Measurements from ENCODE around the gene MSTN. TPM values are rescaled to one million over a fixed set of nuclear protein-coding genes. Genes with fewer than 3 reads are reported as not detected.
A peak's percentile ranks its signal among the peaks of the same experiment; 100 is the strongest.
"Not testable (repeated sequence)": the region's sequence is repeated elsewhere in the genome, so short reads cannot be mapped to it uniquely, and the experiment has no call there.

The MSTN gene
- total and polyA plus RNA-seq, 4 experiments from 2014 or later = not detected

DNA sequence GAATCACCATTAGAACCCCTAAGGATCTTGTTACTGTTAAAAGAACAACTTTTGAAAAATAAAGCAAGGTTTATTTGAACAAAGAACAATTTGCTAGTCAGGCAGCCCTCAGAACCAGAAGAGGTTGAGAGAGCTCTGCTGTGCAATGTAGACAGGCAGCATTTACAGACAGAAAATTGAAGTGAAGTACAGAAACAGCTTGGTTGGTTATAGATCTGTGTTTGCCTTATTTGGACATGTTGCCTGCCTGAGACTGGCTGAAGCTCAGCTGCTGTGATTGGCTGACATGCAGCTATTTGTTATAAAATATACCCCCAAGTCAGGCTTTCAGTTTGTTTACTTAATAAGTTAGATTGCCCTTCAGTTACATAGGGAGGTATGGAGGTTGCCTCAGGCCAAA is 12.5 kb downstream of the MSTN start:
- no peaks in the 10 kb centered on the region for H3K9me3 ChIP-seq (ENCODE audit: control insufficient read depth in 1 of 2, low read length in 2 of 2)
- Mint-ChIP-seq H3K27ac (no peak overlapping the region), H3K36me3 (no peaks in the 10 kb centered on the region), H3K4me1 (no peaks in the 10 kb centered on the region), H3K9me3 (no peaks in the 10 kb centered on the region), H3K27me3 (peaks cover 2 to 8% of the 10 kb centered on the region in 2 donors), H3K4me3 (no peak overlapping the region)
- no peaks in the 10 kb centered on the region for H3K27me3 ChIP-seq (ENCODE audit: insufficient read depth, low read length)
- H3K36me3 ChIP-seq (ENCODE audit: insufficient read depth, low read length) = no peaks in the 10 kb centered on the region
- ChIA-PET POLR2A (ENCODE audit: partially characterized antibody) (no interaction called here), CTCF (ENCODE audit: partially characterized antibody) (no interaction called here)
- no peak overlapping the region for H3K27ac ChIP-seq (ENCODE audit: low read depth, low read length)
- H3K4me3 ChIP-seq (ENCODE audit: low read length in 2 of 2) = no peak overlapping the region
- intact Hi-C loops (cut with micrococcal nuclease) = no loop called here
- H3K4me1 ChIP-seq (ENCODE audit: insufficient read depth, low read length) = no peaks in the 10 kb centered on the region
- DNase-seq = no peak

DNA sequence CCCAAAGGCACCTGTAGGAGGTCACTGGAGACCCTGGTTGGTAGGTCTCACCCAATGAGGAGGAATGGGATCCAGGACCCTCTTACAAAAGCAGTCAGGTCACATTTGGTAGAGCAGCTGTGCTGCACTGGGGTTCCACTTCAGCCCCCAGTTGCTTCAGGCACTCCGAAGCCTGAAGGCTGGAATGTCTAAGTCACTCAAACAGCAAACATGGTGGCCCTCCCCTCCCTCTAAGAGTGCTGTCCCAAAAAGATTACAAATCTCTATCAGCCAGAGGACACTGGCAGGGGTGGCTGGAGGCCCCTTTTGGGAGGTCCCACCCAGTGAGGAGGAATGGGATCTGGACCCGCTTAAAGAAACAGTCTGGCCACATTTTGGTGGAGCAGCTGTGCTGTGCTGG is 17.7 kb downstream of the MSTN start:
- H3K4me1 Mint-ChIP-seq = no peaks in the 10 kb centered on the region
- peaks cover 0 to 2% (median 0%) of the 10 kb centered on the region in 8 donors for H3K9me3 Mint-ChIP-seq
- Histone ChIP-seq H3K27me3 (ENCODE audit: insufficient read depth, low read length) (no peaks in the 10 kb centered on the region), H3K4me3 (ENCODE audit: low read length in 2 of 2) (no peak overlapping the region), H3K36me3 (ENCODE audit: insufficient read depth, low read length) (no peaks in the 10 kb centered on the region), H3K4me1 (ENCODE audit: insufficient read depth, low read length) (no peaks in the 10 kb centered on the region), H3K27ac (ENCODE audit: low read depth, low read length) (no peak overlapping the region), H3K9me3 (ENCODE audit: control insufficient read depth in 1 of 2, low read length in 2 of 2) (no peaks in the 10 kb centered on the region)
- intact Hi-C loops (cut with micrococcal nuclease) = no loop called here
- H3K27ac Mint-ChIP-seq = no peak overlapping the region
- H3K36me3 Mint-ChIP-seq = no peaks in the 10 kb centered on the region
- CTCF ChIA-PET (ENCODE audit: partially characterized antibody) = no interaction called here
- H3K4me3 Mint-ChIP-seq = no peak overlapping the region
- DNase-seq = no peak
- POLR2A ChIA-PET (ENCODE audit: partially characterized antibody) = no interaction called here
- peaks cover 9 to 19% of the 10 kb centered on the region in 2 donors for H3K27me3 Mint-ChIP-seq

DNA sequence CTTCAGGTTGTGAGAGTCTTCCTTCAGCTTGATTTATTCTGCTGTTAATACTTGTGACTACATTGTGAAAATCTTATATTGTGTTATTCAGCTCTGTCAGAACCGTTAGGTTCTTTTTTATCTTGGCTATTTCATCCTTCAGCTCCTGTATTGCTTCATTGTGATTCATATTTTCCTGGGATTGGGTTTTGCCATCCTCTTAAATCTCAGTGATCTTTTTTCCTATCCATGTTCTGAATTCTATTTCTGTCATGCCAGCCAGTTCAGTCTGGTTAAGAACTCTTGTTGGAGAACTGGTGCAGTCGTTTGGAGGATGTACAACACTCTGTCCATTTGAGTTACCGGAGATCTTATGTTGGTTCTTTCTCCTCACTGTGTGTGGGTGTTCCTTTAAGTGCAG is 19.1 kb downstream of the MSTN start:
- POLR2A ChIA-PET (ENCODE audit: partially characterized antibody) = no interaction called here
- no peaks in the 10 kb centered on the region for H3K4me1 ChIP-seq (ENCODE audit: insufficient read depth, low read length)
- Mint-ChIP-seq H3K9me3 (peaks cover 0 to 4% (median 0%) of the 10 kb centered on the region in 8 donors), H3K4me3 (no peak overlapping the region), H3K36me3 (no peaks in the 10 kb centered on the region), H3K4me1 (no peaks in the 10 kb centered on the region), H3K27me3 (peaks cover 9 to 22% of the 10 kb centered on the region in 2 donors), H3K27ac (no peak overlapping the region)
- no peak overlapping the region for H3K27ac ChIP-seq (ENCODE audit: low read depth, low read length)
- H3K27me3 ChIP-seq (ENCODE audit: insufficient read depth, low read length) = no peaks in the 10 kb centered on the region
- CTCF ChIA-PET (ENCODE audit: partially characterized antibody) = interaction anchor here (1.1 kb wide), 1 partner anchor 20 kb away, joined by 4 read pairs; no protein-coding TSS in a partner anchor
- H3K36me3 ChIP-seq (ENCODE audit: insufficient read depth, low read length) = no peaks in the 10 kb centered on the region
- no peak overlapping the region for H3K4me3 ChIP-seq (ENCODE audit: low read length in 2 of 2)
- intact Hi-C loops (cut with micrococcal nuclease) = no loop called here
- no peaks in the 10 kb centered on the region for H3K9me3 ChIP-seq (ENCODE audit: control insufficient read depth in 1 of 2, low read length in 2 of 2)
- no peak for DNase-seq

DNA sequence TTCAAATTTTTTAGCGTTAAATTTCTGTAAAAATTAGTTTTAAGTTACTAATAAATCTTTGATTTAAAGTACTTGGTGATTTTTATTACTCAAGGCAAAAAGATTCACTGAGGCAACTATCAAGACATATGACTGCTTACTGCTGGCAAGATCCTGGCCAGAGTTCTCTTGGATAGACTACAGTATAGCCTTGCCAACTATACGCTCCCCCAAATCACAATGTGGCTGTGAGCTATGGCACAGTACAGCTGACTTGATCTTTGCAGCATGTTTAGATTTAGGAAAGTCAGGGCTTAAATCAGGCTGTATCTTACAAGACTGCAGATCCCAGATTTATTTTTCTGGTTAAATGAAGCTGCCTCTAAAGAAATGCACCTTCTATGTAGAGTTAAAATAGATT is 26.5 kb downstream of the MSTN start:
- CTCF ChIA-PET (ENCODE audit: partially characterized antibody) = interaction anchor here (1.3 kb wide), 1 partner anchor 10 kb away, joined by 4 read pairs; no protein-coding TSS in a partner anchor

DNA sequence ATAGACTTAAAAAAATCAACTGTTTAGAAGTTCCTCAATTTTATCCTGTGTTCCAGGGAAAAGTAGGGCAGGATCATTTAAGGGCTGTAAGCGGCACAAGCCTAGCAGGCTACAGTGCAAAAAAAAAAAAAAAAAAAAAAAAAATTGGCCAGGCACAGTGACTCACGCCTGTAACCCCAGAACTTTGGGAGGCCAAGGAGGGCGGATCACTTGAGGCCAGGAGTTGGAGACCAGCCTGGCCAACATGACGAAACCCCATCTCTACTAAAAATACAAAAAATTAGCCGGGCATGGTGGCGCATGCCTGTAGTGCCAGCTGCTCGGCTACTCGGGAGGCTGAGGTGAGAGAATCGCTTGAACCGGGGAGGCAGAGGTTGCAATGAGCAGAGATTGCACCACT is 28.1 kb downstream of the MSTN start:
- H3K36me3 ChIP-seq (ENCODE audit: insufficient read depth, low read length); H3K36me3 Mint-ChIP-seq; H3K27ac ChIP-seq (ENCODE audit: low read depth, low read length); H3K27me3 Mint-ChIP-seq; H3K4me3 ChIP-seq (ENCODE audit: low read length in 2 of 2); H3K9me3 Mint-ChIP-seq; H3K27ac Mint-ChIP-seq; CTCF ChIA-PET (ENCODE audit: partially characterized antibody); intact Hi-C loops (cut with micrococcal nuclease); H3K4me3 Mint-ChIP-seq; H3K27me3 ChIP-seq (ENCODE audit: insufficient read depth, low read length); H3K4me1 Mint-ChIP-seq; H3K9me3 ChIP-seq (ENCODE audit: control insufficient read depth in 1 of 2, low read length in 2 of 2); DNase-seq; H3K4me1 ChIP-seq (ENCODE audit: insufficient read depth, low read length); POLR2A ChIA-PET (ENCODE audit: partially characterized antibody): not testable (repeated sequence)

More for the DNA sequence above, 26.5 kb downstream of the MSTN start:
- H3K4me1 ChIP-seq (ENCODE audit: insufficient read depth, low read length) = no peaks in the 10 kb centered on the region
- H3K27me3 Mint-ChIP-seq = peaks cover 2 to 6% of the 10 kb centered on the region in 2 donors
- H3K27ac ChIP-seq (ENCODE audit: low read depth, low read length) = no peak overlapping the region
- no peak for DNase-seq
- no peaks in the 10 kb centered on the region for H3K36me3 Mint-ChIP-seq
- H3K27me3 ChIP-seq (ENCODE audit: insufficient read depth, low read length) = no peaks in the 10 kb centered on the region
- intact Hi-C loops (cut with micrococcal nuclease) = no loop called here
- POLR2A ChIA-PET (ENCODE audit: partially characterized antibody) = no interaction called here
- H3K9me3 ChIP-seq (ENCODE audit: control insufficient read depth in 1 of 2, low read length in 2 of 2) = no peaks in the 10 kb centered on the region
- no peak overlapping the region for H3K27ac Mint-ChIP-seq
- H3K9me3 Mint-ChIP-seq = peaks cover 0 to 3% (median 0%) of the 10 kb centered on the region in 8 donors
- no peaks in the 10 kb centered on the region for H3K4me1 Mint-ChIP-seq
- H3K4me3 Mint-ChIP-seq = no peak overlapping the region
- no peaks in the 10 kb centered on the region for H3K36me3 ChIP-seq (ENCODE audit: insufficient read depth, low read length)
- H3K4me3 ChIP-seq (ENCODE audit: low read length in 2 of 2) = no peak overlapping the region

GRCh38 chr2:190031969-190032618 is 30.4 kb downstream of the MSTN start:
- Mint-ChIP-seq H3K9me3 (no peaks in the 10 kb centered on the region), H3K27ac (no peak overlapping the region), H3K4me3 (no peak overlapping the region), H3K27me3 (peaks cover 4 to 9% of the 10 kb centered on the region in 2 donors), H3K4me1 (no peaks in the 10 kb centered on the region), H3K36me3 (no peaks in the 10 kb centered on the region)
- ChIA-PET POLR2A (ENCODE audit: partially characterized antibody) (no interaction called here), CTCF (ENCODE audit: partially characterized antibody) (no interaction called here)
- H3K27ac ChIP-seq (ENCODE audit: low read depth, low read length) = no peak overlapping the region
- no peak overlapping the region for H3K4me3 ChIP-seq (ENCODE audit: low read length in 2 of 2)
- H3K9me3 ChIP-seq (ENCODE audit: control insufficient read depth in 1 of 2, low read length in 2 of 2) = no peaks in the 10 kb centered on the region
- intact Hi-C loops (cut with micrococcal nuclease) = no loop called here
- H3K27me3 ChIP-seq (ENCODE audit: insufficient read depth, low read length) = no peaks in the 10 kb centered on the region
- H3K36me3 ChIP-seq (ENCODE audit: insufficient read depth, low read length) = no peaks in the 10 kb centered on the region
- H3K4me1 ChIP-seq (ENCODE audit: insufficient read depth, low read length) = no peaks in the 10 kb centered on the region
- DNase-seq = no peak

GRCh38 chr2:190023860-190024259 is 38.7 kb downstream of the MSTN start:
- ChIA-PET POLR2A (ENCODE audit: partially characterized antibody) (no interaction called here), CTCF (ENCODE audit: partially characterized antibody) (interaction anchor here (1.4 kb wide), 1 partner anchor 19 kb away, joined by 4 read pairs; no protein-coding TSS in a partner anchor)
- Mint-ChIP-seq H3K36me3 (no peaks in the 10 kb centered on the region), H3K9me3 (peaks cover 0 to 10% (median 1%) of the 10 kb centered on the region in 8 donors), H3K4me1 (no peaks in the 10 kb centered on the region), H3K27ac (no peak overlapping the region), H3K27me3 (peaks cover 4 to 12% of the 10 kb centered on the region in 2 donors), H3K4me3 (no peak overlapping the region)
- H3K36me3 ChIP-seq (ENCODE audit: insufficient read depth, low read length) = no peaks in the 10 kb centered on the region
- no peak overlapping the region for H3K27ac ChIP-seq (ENCODE audit: low read depth, low read length)
- H3K4me1 ChIP-seq (ENCODE audit: insufficient read depth, low read length) = no peaks in the 10 kb centered on the region
- intact Hi-C loops (cut with micrococcal nuclease) = loop anchor here (10.0 kb wide), 1 partner anchor 781 kb away; no protein-coding TSS in a partner anchor
- peak in 4 of 5 donors; percentile 24 to 36 (median 27) for DNase-seq
- H3K9me3 ChIP-seq (ENCODE audit: control insufficient read depth in 1 of 2, low read length in 2 of 2) = no peaks in the 10 kb centered on the region
- no peaks in the 10 kb centered on the region for H3K27me3 ChIP-seq (ENCODE audit: insufficient read depth, low read length)
- no peak overlapping the region for H3K4me3 ChIP-seq (ENCODE audit: low read length in 2 of 2)
